SK-N-MC (cell line): ENCODE measurements around the gene LRRC61.
"Not testable (repeated sequence)": the region's sequence is repeated elsewhere in the genome, so short reads cannot be mapped to it uniquely, and the experiment has no call there.

Experiments
- EZH2 ChIP-seq: fragments of 200-600 bp; sonication (generic); IDR thresholded peaks from one replicate; pipeline ENCODE4 v1.6.1; 2017; ENCODE audit warnings: antibody characterized with exemption
- POLR2AphosphoS5 ChIP-seq: IDR thresholded peaks from 2 replicates; pipeline ENCODE4 v1.6.1; 2012; ENCODE audit warnings: mild to moderate bottlenecking, low read depth, low read length, borderline replicate concordance

- TF ChIP-seq EZH2, POLR2AphosphoS5: not testable (repeated sequence)
Measured at GRCh38 chr7:150304499-150305258, 18.5 kb upstream of the LRRC61 start.
